RPMI7951 (cell line): ENCODE results near the gene CD109. TPM values are rescaled to one million over a fixed set of nuclear protein-coding genes. Genes with fewer than 3 reads are reported as not detected.
A peak's percentile ranks its signal among the peaks of the same experiment; 100 is the strongest.

Experiments
- DNase-seq: peaks from one replicate; pipeline ENCODE4 v3.0.0-alpha.2; 2012; ENCODE audit warnings: low read depth
- total RNA-seq: library from RNA; depleted of rRNA; stranded (reverse); fragments of >200 nt; shearing (Covaris generic); gene quantifications from 2 replicates; pipeline ENCODE4 v1.2.3, GENCODE V29; 2014

The CD109 gene
- total RNA-seq, 1 experiment from 2014 or later, result 75.9 TPM

DNA sequence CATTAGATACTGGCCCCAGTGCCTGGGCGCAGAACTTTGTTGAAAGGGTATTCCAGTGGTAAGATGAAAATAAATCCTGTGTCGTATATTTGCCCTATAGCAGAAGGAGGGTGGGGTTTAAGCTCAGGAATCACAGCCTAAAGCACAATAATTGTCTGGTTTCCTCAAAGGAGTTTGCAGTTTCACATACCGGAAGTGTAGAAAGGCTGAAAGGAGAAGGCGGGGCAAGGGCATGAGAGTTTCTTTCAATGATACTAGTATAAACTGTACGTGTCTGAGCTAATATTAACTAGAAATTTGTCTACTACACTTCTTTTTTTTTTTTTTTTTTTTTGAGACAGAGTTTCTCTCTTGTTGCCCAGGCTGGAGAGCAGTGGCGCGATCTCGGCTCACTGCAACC lies 29.2 kb downstream of the CD109 start:
- peak; percentile 74 for DNase-seq

DNA sequence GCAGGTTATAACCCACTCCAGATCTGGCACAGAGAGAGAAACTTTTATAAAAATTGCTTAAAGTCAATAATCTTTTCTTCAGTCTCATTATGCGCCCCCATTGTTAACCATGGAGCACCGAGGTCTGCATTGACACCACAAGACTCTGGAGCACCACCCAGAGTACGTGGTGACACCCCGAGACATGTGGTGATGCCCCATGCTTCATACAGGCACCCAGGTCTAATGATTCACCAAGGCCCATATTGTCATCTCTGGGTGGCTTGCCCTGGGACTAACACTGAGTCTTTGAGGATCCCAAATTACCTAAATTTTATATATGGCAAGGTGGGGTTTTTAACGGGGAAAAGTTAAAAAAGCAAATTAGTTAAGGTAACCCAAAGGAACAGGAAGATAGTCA lies 31.1 kb downstream of the CD109 start:
- DNase-seq, result no peak

DNA sequence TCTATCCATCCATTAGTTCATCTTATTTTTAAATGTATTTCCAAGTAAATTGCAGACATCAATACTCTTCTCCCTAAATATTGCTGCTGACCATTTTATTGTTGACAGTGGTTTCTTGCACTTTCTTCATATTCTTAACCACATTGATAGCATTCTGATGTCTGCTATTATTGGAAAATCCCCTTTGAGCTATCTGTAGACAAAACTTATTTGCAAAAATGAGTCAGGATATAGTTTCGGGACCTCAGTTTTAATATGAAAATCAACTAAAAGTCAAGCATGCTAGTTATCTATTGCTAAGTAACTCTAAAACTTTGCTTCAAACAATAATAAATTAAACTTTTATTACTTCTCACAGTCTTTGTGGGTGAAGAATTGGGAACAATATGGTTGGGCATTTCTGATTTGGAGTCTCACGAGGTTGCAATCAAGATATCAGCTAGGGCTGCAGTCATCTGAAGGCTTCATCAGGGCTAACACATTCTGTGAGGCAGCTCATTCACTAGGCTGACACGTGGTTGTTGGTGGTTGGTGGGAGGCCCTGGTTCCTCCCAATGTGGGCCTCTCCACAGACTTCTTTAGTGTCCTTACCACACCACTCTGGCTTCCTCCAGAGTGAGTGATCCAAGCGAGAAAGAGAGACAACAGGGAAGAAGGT lies 32.7 kb downstream of the CD109 start:
- DNase-seq, result no peak

- DNase-seq, result no peak
Observed at GRCh38 chr6:73731285-73731684, 35.3 kb downstream of the CD109 start.

GRCh38 chr6:73732845-73733675 lies 37.1 kb downstream of the CD109 start:
- DNase-seq, result peak; percentile 70

DNA sequence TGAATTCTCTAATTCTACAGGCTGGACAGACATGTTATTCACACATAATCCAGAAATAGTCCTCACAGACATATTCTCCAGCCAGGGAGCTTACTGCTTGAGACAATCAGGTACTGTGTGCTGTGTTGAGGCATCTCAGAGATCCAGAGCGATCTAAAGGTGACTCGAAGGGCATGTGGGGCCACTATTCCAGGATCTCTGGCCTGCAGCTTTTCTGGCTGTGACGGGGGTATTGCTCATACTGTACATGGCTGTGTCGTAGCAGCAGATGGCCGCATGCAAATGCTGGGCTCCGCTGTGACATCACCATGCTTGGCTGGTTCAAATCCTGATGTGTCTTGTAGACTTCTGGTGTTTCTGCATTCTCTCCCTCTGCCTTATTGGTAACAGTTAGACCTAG lies 37.8 kb downstream of the CD109 start:
- no peak for DNase-seq

GRCh38 chr6:73734832-73735453 lies 38.9 kb downstream of the CD109 start:
- no peak for DNase-seq

DNA sequence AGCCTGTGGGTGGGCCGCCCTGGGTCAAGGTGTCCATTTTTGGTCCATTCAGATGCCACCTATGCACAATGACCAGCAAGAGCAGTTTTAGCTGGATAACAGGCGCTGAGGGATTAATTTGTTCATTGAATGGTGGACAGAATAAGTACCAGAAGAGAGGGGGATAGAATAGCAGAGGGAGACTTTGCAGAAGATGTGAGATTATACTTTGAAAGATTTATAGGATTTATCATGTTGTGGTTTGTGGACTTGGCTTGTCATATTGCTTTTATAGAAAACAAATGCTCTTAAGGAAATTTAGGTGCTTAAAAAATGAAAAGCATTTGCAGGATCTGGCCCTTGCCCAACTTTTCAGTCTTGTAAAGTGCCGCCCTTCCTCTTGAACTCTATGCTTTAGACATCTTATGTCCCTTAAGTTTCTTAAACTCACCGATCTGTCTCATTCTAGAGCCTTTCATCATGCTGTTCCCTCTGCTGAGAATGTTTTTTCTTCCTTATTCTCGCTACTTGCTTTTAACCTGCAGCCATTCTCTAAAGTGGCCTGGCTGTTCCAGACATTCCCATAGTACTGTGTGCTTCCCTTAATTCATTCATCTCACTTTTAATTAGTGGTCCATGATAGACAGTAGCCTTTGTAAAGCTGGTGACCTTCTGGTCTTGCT lies 42.5 kb downstream of the CD109 start:
- DNase-seq, result no peak

DNA sequence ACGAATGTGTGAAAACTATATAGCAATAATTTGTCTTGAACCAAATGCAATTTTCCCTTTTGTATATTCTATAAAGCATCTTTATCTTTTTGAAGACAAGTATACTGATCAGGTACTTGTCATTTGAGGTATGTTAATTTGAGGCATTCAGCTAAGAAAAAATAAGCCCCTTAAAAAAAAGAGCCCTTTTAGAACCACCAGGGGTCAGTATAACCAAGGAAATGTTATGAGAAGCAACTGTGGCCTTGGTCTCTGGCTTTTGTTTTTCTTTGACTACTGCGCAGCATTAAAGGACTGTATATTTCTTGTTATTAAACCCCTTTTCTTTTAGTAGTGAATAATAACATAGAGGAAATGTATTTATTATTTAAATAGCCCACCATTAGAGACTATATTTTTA lies 43.1 kb downstream of the CD109 start:
- peak; percentile 57 for DNase-seq

GRCh38 chr6:73742433-73742832 lies 46.4 kb downstream of the CD109 start:
- no peak for DNase-seq

- no peak for DNase-seq
Observed at GRCh38 chr6:73743081-73743480, 47.1 kb downstream of the CD109 start.

- no peak for DNase-seq
Observed at GRCh38 chr6:73743556-73743955, 47.6 kb downstream of the CD109 start.

GRCh38 chr6:73746787-73747186 lies 50.8 kb downstream of the CD109 start:
- DNase-seq, result peak; percentile 34

GRCh38 chr6:73747289-73747688 lies 51.3 kb downstream of the CD109 start:
- peak; percentile 24 for DNase-seq

GRCh38 chr6:73752943-73753342 lies 56.9 kb downstream of the CD109 start:
- DNase-seq, result no peak

DNA sequence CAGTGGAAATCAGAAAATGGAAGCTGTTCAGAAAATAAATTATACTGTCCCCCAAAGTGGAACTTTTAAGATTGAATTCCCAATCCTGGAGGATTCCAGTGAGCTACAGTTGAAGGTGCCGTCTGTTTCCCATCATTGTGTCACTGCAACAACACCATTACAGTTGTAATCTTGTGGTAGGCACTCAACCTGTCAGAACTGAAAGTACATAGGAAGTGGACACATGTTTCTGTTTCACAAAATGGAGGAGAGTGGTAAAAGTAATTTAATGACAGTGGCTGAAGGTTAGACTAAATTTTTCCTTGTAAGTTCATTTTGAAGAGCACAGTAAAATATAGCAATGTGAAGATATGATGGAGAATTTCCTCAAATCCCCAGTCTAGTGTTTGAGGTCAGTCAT lies 70.0 kb downstream of the CD109 start:
- DNase-seq, result no peak

GRCh38 chr6:73768558-73768957 lies 72.6 kb downstream of the CD109 start:
- no peak for DNase-seq

DNA sequence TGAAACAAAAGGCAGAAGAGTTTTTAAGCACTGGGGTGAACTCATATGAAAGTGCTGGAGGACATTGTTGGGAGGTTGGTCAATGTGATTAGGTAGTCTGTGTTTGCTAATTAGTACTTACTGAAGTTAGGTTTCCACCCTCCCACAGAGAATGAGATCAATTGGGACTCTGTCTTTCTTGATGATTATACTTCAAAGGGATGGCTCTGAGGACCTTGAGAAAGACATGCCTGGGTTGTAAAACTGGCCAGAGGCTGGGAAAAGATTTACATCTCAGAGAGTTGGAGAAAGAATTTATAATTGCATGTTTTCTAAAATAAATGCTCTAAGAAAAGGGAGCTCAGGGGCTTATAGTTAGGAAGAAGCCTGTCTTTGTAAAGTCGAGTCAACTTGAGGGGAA lies 74.0 kb downstream of the CD109 start:
- DNase-seq, result no peak

- peak; percentile 97 for DNase-seq
Observed at GRCh38 chr6:73774311-73774774, 78.3 kb downstream of the CD109 start.

DNA sequence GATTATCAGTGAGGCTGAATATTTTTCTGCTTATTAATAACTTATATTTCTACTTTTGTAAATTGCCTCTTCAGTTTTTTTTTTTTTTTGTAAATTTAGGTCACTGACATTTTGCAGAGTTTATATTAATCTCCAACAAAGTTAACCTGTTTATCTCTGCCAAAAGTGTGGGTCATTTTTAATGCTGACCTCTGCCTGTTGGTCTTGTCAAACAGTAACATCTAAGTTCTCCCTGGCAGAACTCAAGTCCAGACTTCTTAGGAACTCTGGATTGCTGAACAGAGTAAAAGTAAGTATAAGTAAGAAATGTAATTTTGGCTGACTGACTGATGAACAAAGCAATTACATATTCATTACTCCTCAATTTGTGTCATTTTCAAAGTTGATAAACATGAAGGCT lies 83.9 kb downstream of the CD109 start:
- no peak for DNase-seq

- DNase-seq, result no peak
Observed at GRCh38 chr6:73782911-73783310, 86.9 kb downstream of the CD109 start.
